ENCODE measurements around the gene NLGN1.

Gene NLGN1

DNA sequence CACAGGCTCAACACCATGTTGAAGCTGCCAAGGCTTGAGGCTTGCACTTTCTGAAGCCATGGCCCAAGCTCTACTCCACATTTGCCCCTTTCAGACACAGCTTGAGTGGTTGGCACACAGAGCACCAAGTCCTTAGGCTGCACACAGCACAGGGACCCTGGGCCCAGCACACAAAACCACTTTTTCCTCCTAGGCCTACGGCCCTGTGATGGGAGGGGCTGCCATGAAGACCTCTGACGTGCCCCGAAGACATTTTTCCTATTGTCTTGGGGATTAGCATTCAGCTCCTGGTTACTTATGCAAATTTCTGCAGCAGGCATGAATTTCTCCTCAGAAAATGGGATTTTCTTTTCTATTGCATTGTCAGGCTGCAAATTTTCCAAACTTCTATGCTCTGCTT lies 445.5 kb downstream of the NLGN1 start:
- DNase-seq (ENCODE audit: low read depth) = no peak

DNA sequence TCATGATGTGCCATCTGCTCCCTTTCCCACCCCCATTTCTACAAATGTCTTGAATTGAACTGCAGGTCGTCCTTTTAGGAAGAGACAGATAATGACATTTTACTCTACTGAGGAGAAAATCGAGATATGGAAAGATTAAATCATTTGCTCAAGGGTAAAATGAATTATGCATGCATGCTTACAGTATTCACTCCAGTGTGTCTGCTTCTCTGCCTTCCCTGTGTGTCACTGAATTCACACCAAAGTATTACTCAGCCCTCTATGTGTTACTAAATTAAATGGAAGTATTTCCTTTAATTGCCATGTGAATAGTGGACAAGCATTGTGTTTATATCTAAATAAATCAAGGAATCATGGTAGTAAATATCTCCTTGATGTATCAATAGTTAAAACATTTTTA lies 449.0 kb downstream of the NLGN1 start:
- no peak for DNase-seq (ENCODE audit: low read depth)

- DNase-seq (ENCODE audit: low read depth) = no peak
Observed at GRCh38 chr3:173849489-173849888, 451.9 kb downstream of the NLGN1 start.

- DNase-seq (ENCODE audit: low read depth) = no peak
Observed at GRCh38 chr3:173857154-173857553, 459.6 kb downstream of the NLGN1 start.

- no peak for DNase-seq (ENCODE audit: low read depth)
Observed at GRCh38 chr3:173862701-173863100, 465.2 kb downstream of the NLGN1 start.

DNA sequence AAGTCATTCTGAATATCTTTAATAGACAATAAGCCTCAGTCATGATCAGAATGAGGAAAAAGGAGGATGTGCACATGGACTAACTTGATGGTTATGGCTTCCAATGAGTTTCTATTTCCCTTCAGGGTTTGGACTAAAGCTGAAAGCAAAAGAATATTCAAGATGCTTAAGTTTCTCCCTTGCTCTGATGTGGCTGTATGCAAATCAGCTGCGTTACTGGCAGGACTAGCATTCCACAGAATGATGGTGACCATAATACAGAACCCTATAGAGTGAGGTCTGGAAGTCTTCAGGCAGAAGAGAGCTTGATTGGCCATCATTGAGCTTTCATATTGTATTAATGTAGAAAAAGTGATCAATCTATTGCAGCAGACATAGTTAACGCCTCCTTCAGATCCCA lies 466.0 kb downstream of the NLGN1 start:
- no peak for DNase-seq (ENCODE audit: low read depth)

DNA sequence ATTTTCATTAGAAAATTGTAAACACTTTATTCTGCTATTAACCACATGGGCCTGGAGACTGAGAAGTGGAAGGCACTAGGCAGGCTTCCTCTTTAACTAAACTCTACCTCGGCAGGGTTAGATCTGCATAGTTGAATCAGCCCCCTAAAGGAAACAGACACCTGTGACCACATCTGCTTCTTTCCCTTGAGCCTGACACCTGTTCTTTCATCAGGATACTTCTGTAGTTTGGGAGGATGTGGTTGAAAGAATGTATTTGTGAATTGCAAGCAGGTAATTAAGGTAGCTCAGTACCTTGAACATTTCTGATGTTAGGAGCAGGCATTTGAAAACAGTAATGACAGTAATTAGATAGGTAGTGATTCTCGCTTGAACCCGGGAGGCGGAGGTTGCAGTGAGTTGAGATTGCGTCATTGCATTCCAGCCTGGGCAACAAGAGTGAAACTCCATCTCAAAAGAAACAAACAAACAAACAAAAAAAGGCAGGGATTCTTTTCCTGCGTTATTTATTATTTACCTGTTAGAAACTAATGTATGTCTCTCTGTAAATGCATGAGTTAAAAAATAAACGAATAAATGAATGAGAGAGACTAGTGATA lies 468.5 kb downstream of the NLGN1 start:
- no peak for DNase-seq (ENCODE audit: low read depth)

- no peak for DNase-seq (ENCODE audit: low read depth)
Observed at GRCh38 chr3:173869766-173870165, 472.2 kb downstream of the NLGN1 start.

GRCh38 chr3:173870976-173871375 lies 473.4 kb downstream of the NLGN1 start:
- DNase-seq (ENCODE audit: low read depth) = no peak

DNA sequence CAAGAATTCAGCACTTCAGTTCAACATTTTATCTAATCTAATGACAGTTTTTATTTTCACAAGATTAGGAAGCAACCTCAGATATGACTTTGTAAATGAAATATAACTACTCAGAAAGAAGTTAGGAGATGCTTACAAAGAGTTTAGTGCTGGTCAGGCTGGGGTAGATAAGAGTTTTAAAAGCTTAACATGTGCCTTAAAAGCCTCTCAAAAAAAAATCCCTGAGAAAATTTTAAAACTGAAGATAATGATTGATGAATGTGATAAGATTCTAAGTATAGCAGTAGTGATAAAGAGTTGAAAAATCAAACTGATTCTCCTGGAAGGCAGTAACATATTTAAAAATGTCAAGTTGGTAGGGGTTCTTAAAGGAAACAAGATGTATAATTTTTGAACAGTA lies 478.2 kb downstream of the NLGN1 start:
- DNase-seq (ENCODE audit: low read depth) = no peak

DNA sequence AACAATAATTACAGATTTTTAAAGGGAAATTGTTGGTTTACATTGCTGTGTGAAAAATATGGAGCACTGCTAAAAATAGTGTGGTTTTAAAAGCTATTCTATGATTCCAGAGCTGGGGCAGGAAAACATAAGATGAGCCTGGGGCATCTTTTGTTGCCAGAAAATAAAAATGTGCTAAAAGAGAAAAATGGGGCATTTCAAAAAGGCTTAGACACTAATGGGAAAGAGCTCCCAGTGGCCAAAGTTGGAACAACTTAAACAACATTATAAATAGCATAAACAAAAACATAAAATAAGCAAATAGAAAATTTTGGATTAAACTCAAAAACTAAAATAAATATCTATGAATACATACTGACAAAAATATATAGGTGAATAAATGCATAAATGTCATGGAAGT lies 478.9 kb downstream of the NLGN1 start:
- no peak for DNase-seq (ENCODE audit: low read depth)

GRCh38 chr3:173887888-173888287 lies 490.3 kb downstream of the NLGN1 start:
- no peak for DNase-seq (ENCODE audit: low read depth)

GRCh38 chr3:173889596-173889995 lies 492.1 kb downstream of the NLGN1 start:
- DNase-seq (ENCODE audit: low read depth) = no peak

- no peak for DNase-seq (ENCODE audit: low read depth)
Observed at GRCh38 chr3:173890091-173890490, 492.5 kb downstream of the NLGN1 start.

DNA sequence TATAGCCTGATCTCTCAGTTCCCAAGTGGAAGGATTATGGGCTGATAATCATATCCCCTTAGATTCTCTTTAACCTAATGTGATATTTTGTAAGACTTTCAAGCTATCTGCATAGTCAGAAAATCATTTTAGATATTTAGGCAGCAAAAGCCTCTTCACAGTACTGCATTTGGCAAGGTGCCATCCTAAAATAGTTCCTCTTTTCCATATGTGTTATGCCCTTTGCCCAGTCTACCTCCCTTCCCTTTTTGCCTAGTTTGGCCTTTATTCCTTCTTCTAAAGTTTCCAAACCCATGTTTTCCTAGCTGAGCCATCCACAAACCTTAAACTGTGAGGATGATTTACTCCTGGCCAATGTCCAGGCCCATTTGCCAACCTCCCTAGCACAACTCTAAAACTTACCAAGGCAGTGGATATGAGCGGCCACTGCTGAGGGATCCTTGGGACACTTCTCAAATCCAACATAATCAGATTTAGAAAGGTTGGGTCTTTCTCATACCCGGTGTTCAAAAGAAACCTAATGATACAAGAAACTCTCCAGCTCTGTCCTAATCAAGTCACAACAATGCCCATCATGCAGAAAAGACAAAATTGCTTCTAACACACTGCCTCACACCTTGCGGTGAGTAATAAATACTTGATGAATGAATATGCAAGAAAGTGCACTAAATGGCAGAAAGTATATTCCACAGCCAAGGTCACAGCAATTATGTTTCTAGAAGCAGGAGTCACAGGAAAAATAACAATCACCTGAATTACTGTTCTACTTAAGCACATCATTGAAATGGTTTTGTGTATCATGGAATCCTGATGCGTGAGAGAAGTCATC lies 493.9 kb downstream of the NLGN1 start:
- DNase-seq (ENCODE audit: low read depth) = no peak

DNA sequence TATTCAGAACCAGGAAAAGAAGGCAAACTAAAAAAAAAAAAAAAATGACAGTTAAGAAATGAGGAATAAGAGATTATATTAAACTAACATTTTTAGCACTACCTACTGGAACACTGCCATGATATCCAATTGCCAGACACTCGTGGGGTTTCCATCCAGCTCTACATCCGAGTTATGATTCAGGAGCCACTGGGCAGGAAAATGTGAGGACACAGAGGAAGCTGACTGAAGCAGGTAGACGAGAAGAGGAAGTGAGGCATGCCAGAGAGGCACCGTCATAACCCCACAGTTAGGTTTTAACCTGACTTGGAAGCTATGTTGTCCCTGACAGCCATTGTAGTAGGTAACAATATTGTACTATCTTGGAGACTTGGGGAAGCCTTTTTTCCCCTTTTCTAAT lies 495.0 kb downstream of the NLGN1 start:
- no peak for DNase-seq (ENCODE audit: low read depth)

DNA sequence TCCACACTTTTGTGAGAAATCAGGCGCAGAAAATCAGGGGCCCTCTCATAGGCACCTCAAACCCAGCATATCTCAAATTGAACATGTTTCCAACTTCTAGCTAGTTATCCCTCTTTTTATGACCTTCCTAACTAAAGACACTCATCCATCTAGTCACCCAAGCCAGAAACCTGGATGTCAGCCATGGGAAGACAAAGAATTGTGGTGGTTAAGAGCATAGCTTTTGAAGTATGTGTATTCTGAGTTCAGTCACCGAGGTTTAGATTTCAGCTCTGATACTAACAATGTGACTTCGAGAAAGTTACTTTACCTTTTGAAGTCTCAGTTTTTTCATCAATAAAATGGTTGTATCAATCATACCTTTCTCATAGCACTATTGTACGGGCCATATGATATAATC lies 495.5 kb downstream of the NLGN1 start:
- DNase-seq (ENCODE audit: low read depth) = no peak

DNA sequence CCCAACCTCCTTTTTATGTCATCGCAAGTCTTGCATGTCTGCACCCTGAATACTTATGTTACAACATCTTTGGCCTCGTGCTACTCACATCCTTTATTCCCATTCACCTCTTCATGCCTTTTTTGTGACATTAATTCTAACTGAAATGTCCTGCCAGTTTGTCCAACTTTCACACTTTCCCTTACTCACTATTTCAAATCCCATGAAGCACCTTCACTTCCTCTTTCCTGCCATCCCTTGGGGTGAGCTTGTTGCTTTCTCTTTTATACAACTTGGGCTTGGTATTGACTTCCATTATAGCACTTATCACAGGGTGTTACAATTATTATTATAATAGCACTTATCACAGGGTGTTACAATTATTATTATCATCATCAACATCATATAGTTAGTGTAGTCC lies 496.3 kb downstream of the NLGN1 start:
- DNase-seq (ENCODE audit: low read depth) = no peak

GRCh38 chr3:173897631-173898030 lies 500.1 kb downstream of the NLGN1 start:
- DNase-seq (ENCODE audit: low read depth) = no peak

DNA sequence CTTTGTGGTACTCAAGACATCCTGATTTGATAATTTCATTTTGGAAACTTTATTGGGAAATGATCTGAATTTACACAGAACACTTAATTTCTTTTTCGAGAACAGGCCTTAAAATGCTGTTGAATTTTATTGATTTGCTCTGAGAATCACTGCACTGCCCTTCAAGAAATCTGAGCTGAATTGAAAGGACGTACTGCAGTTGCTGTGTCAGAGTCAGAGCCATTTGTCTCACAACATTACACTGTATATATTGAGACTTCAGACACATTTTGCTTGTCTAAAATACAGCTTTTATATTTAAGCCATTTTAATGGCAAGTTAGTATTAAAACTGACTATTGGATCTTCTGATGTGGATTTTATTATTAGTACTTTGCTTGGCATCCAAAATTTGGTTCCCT lies 504.1 kb downstream of the NLGN1 start:
- DNase-seq (ENCODE audit: low read depth) = no peak

DNA sequence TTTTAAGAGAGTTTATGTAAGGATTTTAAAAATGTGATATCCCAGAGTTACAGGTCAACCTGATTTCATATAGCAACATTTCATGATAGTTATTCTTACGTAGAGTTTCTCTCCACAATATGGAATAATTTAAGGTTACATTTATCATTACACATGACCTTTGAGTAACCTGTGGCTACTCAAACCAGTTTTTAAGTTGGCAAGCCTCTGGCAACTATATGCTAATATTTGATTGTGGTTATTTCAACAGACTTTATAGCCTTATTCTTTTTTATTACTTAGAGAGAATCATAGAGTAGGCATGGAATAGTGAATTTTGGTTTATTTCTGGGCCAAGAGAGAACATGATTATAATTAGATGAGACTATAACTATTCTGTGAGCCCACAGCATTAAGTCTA lies 504.9 kb downstream of the NLGN1 start:
- no peak for DNase-seq (ENCODE audit: low read depth)

GRCh38 chr3:173902871-173903270 lies 505.3 kb downstream of the NLGN1 start:
- DNase-seq (ENCODE audit: low read depth) = no peak

GRCh38 chr3:173905381-173905780 lies 507.8 kb downstream of the NLGN1 start:
- DNase-seq (ENCODE audit: low read depth) = no peak

DNA sequence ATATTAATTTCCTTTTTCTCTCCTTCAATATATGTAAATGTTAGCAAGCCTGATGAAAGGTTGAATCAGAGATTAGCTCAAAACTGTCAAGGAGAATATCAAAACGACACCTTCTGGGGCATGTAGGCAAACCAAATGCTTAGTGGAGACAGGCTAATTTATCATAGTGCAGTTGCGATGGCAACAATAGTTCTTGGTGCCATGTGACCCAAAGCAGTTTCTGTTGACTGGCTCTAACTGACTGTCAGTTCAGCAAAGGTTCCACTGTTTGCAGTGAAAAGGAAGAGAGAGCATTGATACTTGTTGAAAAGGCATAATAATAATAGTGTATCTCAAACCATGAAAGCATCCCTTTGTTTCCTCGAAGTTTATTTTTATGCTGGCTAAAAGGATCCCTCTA lies 513.9 kb downstream of the NLGN1 start:
- DNase-seq (ENCODE audit: low read depth) = no peak
